GM23338 (cell line): Measurements from ENCODE around the gene WWOX.

Experiments used
- ETS1 ChIP-seq: IDR thresholded peaks from 2 replicates; pipeline ENCODE4 v1.6.1; 2016; ENCODE audit warnings: antibody characterized with exemption
- EZH2 ChIP-seq: fragments of 200-600 bp; sonication (generic); IDR thresholded peaks from one replicate; pipeline ENCODE4 v1.8.0; 2017; ENCODE audit warnings: antibody characterized with exemption, mild to moderate bottlenecking, low read depth; ENCODE audit not compliant: unreplicated experiment
- EZH2phosphoT487 ChIP-seq: fragments of 200-600 bp; sonication (generic); IDR thresholded peaks from one replicate; pipeline ENCODE4 v1.8.1; 2018; ENCODE audit warnings: antibody characterized with exemption; ENCODE audit not compliant: unreplicated experiment
- JUNB ChIP-seq: IDR thresholded peaks from one replicate; pipeline ENCODE4 v1.6.1; 2016; ENCODE audit warnings: antibody characterized with exemption; ENCODE audit not compliant: unreplicated experiment
- NANOG ChIP-seq: IDR thresholded peaks from 2 replicates; pipeline ENCODE4 v1.6.1; 2016; ENCODE audit warnings: antibody characterized with exemption, borderline replicate concordance
- POLR2AphosphoS5 ChIP-seq: IDR thresholded peaks from 2 replicates; pipeline ENCODE4 v1.6.1; 2016; ENCODE audit warnings: antibody characterized with exemption, low read depth
- REST ChIP-seq: IDR thresholded peaks from one replicate; pipeline ENCODE4 v1.6.1; 2018; ENCODE audit warnings: antibody characterized with exemption; ENCODE audit not compliant: unreplicated experiment
- TF ChIP-seq, protein P1 (sequence below), 2 experiments: fragments of 200-600 bp in 1 of 2; sonication (generic) in 1 of 2; conservative IDR thresholded peaks; 2 replicates each; pipeline versions ENCODE4 v1.5.1 to v1.6.1; 2016 to 2017; ENCODE audit warnings: antibody characterized with exemption in 2 of 2, low read depth in 2 of 2, mild to moderate bottlenecking in 2 of 2, moderate library complexity in 1 of 2

- TF ChIP-seq, protein P1, sequence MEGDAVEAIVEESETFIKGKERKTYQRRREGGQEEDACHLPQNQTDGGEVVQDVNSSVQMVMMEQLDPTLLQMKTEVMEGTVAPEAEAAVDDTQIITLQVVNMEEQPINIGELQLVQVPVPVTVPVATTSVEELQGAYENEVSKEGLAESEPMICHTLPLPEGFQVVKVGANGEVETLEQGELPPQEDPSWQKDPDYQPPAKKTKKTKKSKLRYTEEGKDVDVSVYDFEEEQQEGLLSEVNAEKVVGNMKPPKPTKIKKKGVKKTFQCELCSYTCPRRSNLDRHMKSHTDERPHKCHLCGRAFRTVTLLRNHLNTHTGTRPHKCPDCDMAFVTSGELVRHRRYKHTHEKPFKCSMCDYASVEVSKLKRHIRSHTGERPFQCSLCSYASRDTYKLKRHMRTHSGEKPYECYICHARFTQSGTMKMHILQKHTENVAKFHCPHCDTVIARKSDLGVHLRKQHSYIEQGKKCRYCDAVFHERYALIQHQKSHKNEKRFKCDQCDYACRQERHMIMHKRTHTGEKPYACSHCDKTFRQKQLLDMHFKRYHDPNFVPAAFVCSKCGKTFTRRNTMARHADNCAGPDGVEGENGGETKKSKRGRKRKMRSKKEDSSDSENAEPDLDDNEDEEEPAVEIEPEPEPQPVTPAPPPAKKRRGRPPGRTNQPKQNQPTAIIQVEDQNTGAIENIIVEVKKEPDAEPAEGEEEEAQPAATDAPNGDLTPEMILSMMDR (conservative IDR thresholded peaks at IDR 0.05; ENCODE audit: low read depth in 2 of 2) = peak in 1 of 2 experiments; percentile 31; a peak in 2 of 4 replicates
- TF ChIP-seq EZH2 (no peak), POLR2AphosphoS5 (no peak), EZH2phosphoT487 (no peak), REST (no peak), NANOG (no peak), JUNB (no peak), ETS1 (no peak)
Measured at GRCh38 chr16:79213214-79213613, 1113.8 kb downstream of the WWOX start.
